ENCODE measurements around the gene RTN4RL1. TPM values are rescaled to one million over a fixed set of nuclear protein-coding genes. Genes with fewer than 3 reads are reported as not detected.

The RTN4RL1 gene
- total and polyA plus RNA-seq, 4 donors, result 0.65 to 7.3 (median 2.4) TPM

- peaks cover 0 to 2% (median 0%) of the 10 kb centered on the region in 3 donors for H3K27me3 ChIP-seq (ENCODE audit: control insufficient read depth in 3 of 3, insufficient read depth in 3 of 3, low read length in 2 of 3)
- H3K4me3 ChIP-seq, result no peak overlapping the region
- peaks cover 0 to 94% (median 56%) of the 10 kb centered on the region in 5 donors for H3K4me1 ChIP-seq (ENCODE audit: control insufficient read depth in 5 of 5, insufficient read depth in 5 of 5, low read length in 5 of 5)
- H3K9ac ChIP-seq (ENCODE audit: insufficient read depth in 1 of 2, low read length in 2 of 2), result no peak overlapping the region
- TF ChIP-seq CTCF (IDR thresholded peaks at IDR 0.05; ENCODE audit: control extremely low read depth, extremely low read depth), result no peak
- DNase-seq (peak in 1 of 3 donors; percentile 15), ATAC-seq (ENCODE audit: insufficient read depth, low FRiP score) (no peak)
- H3K27ac ChIP-seq (ENCODE audit: low read depth in 1 of 2, low read length in 1 of 2), result peak overlapping the region; percentile 28 to 59
- WGBS, 2 donors, result 63 to 78% methylated on average over 5 of the region's 5 CpGs
- peaks cover 0 to 46% (median 28%) of the 10 kb centered on the region in 4 donors for H3K36me3 ChIP-seq (ENCODE audit: control insufficient read depth in 4 of 4, insufficient read depth in 4 of 4, low read length in 4 of 4)
- peaks cover 0 to 2% (median 0%) of the 10 kb centered on the region in 4 donors for H3K9me3 ChIP-seq (ENCODE audit: control insufficient read depth in 4 of 4, insufficient read depth in 3 of 4, low read length in 3 of 4)
Measured at GRCh38 chr17:2064147-2064489, 39.0 kb upstream of the RTN4RL1 start.

- peak overlapping the region; percentile 28 to 63 for H3K27ac ChIP-seq (ENCODE audit: low read depth in 1 of 2, low read length in 1 of 2)
- no peak overlapping the region for H3K4me3 ChIP-seq
- H3K36me3 ChIP-seq (ENCODE audit: control insufficient read depth in 4 of 4, insufficient read depth in 4 of 4, low read length in 4 of 4), result peaks cover 0 to 48% (median 28%) of the 10 kb centered on the region in 4 donors
- 72 to 82% methylated on average over 16 of the region's 16 CpGs for WGBS, 2 donors
- DNase-seq, result peak in 2 of 3 donors; percentile 33 to 38
- H3K27me3 ChIP-seq (ENCODE audit: control insufficient read depth in 3 of 3, insufficient read depth in 3 of 3, low read length in 2 of 3), result peaks cover 0 to 2% (median 0%) of the 10 kb centered on the region in 3 donors
- H3K9ac ChIP-seq (ENCODE audit: insufficient read depth in 1 of 2, low read length in 2 of 2), result peak overlapping the region in 1 of 2 donors; percentile 34
- peaks cover 0 to 90% (median 50%) of the 10 kb centered on the region in 5 donors for H3K4me1 ChIP-seq (ENCODE audit: control insufficient read depth in 5 of 5, insufficient read depth in 5 of 5, low read length in 5 of 5)
- H3K9me3 ChIP-seq (ENCODE audit: control insufficient read depth in 4 of 4, insufficient read depth in 3 of 4, low read length in 3 of 4), result peaks cover 0 to 2% (median 0%) of the 10 kb centered on the region in 4 donors
- TF ChIP-seq CTCF (IDR thresholded peaks at IDR 0.05; ENCODE audit: control extremely low read depth, extremely low read depth), result no peak
- ATAC-seq (ENCODE audit: insufficient read depth, low FRiP score), result no peak
Measured at GRCh38 chr17:2063261-2064146, 38.4 kb upstream of the RTN4RL1 start.

GRCh38 chr17:2062571-2063183 lies 37.5 kb upstream of the RTN4RL1 start:
- Histone ChIP-seq H3K9ac (ENCODE audit: insufficient read depth in 1 of 2, low read length in 2 of 2) (no peak overlapping the region), H3K4me1 (ENCODE audit: control insufficient read depth in 5 of 5, insufficient read depth in 5 of 5, low read length in 5 of 5) (peaks cover 0 to 89% (median 42%) of the 10 kb centered on the region in 5 donors), H3K9me3 (ENCODE audit: control insufficient read depth in 4 of 4, insufficient read depth in 3 of 4, low read length in 3 of 4) (peaks cover 0 to 2% (median 0%) of the 10 kb centered on the region in 4 donors), H3K27me3 (ENCODE audit: control insufficient read depth in 3 of 3, insufficient read depth in 3 of 3, low read length in 2 of 3) (peaks cover 0 to 3% (median 2%) of the 10 kb centered on the region in 3 donors), H3K27ac (ENCODE audit: low read depth in 1 of 2, low read length in 1 of 2) (peak overlapping the region; percentile 63 to 72), H3K36me3 (ENCODE audit: control insufficient read depth in 4 of 4, insufficient read depth in 4 of 4, low read length in 4 of 4) (peaks cover 0 to 54% (median 31%) of the 10 kb centered on the region in 4 donors), H3K4me3 (no peak overlapping the region)
- DNase-seq (peak; percentile 57 to 62 (median 61)), ATAC-seq (ENCODE audit: insufficient read depth, low FRiP score) (no peak)
- TF ChIP-seq CTCF (IDR thresholded peaks at IDR 0.05; ENCODE audit: control extremely low read depth, extremely low read depth), result no peak
- WGBS, 2 donors, result 58 to 67% methylated on average over 11 of the region's 11 CpGs
